HG02610 (cell line): ENCODE results near the gene RPL13.

Experiments
- ATAC-seq: cut with Tn5 transposase; IDR thresholded peaks from one replicate; pipeline ENCODE4 v1.9.1; 2021; ENCODE audit warnings: mild to moderate bottlenecking, moderate library complexity; ENCODE audit not compliant: unreplicated experiment

Gene RPL13

GRCh38 chr16:89560378-89561141, at the start of gene RPL13:
TSS of gene RPL13 (plus strand) at chr16:89560682. CDS start at chr16:89560960, 278 bp downstream.
- peak; percentile 87 for ATAC-seq

GRCh38 chr16:89511374-89511773, 49.1 kb upstream of the RPL13 start:
- ATAC-seq = no peak

GRCh38 chr16:89512453-89512852, 48.0 kb upstream of the RPL13 start:
- no peak for ATAC-seq

GRCh38 chr16:89517128-89517527, 43.4 kb upstream of the RPL13 start:
- no peak for ATAC-seq

- ATAC-seq = no peak
Measured at GRCh38 chr16:89519881-89520280, 40.6 kb upstream of the RPL13 start.

DNA sequence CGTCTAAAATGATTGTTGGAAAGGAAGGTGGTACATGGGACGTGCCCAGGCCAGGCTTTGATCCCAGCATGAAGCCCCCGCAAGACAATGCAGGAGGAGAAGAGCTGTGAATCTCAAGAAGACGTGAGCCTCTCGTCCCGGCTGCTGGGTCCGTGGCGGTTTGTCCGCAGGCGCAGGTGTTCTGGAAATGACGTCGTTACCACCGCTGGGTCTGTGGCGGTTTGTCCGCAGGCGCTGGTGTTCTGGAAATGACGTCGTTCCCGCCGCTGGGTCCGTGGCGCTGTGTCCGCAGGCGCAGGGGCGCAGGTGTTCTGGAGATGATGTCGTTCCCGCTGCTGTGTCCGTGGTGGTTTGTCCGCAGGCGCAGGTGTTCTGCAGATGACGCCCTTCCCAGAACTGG, 38.2 kb upstream of the RPL13 start:
- no peak for ATAC-seq

DNA sequence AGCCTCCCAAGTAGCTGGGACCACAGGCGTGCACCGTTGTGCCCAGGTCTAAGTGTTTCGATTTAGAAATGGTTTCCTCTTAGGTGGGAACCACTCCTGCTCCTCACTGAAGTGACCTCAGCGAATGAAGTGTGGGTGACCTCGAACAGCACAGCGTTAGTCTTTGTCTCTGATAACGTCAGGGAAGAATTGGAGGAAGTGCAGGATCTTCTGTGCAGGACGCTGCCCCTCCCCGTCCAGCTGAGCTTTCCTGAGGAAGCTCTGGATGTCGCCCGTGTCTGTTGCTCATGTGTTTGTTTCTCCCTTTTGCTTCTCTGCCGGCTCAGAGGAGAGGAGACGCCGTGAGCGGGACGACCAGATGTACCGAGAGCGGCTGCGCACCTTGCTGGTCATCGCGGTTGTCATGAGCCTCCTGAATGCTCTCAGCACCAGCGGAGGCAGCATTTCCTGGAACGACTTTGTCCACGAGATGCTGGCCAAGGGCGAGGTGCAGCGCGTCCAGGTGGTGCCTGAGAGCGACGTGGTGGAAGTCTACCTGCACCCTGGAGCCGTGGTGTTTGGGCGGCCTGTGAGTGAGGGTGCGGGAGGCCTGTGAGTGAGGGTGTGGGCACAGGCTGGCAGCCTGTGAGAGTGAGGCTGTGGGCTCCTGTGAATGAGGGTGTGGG, 36.7 kb upstream of the RPL13 start:
- ATAC-seq = no peak

GRCh38 chr16:89525146-89525913, 35.2 kb upstream of the RPL13 start:
- no peak for ATAC-seq

GRCh38 chr16:89529097-89529496, 31.4 kb upstream of the RPL13 start:
- no peak for ATAC-seq

- ATAC-seq = no peak
Measured at GRCh38 chr16:89530401-89531381, 29.8 kb upstream of the RPL13 start.

- ATAC-seq = no peak
Measured at GRCh38 chr16:89531821-89532526, 28.5 kb upstream of the RPL13 start.

DNA sequence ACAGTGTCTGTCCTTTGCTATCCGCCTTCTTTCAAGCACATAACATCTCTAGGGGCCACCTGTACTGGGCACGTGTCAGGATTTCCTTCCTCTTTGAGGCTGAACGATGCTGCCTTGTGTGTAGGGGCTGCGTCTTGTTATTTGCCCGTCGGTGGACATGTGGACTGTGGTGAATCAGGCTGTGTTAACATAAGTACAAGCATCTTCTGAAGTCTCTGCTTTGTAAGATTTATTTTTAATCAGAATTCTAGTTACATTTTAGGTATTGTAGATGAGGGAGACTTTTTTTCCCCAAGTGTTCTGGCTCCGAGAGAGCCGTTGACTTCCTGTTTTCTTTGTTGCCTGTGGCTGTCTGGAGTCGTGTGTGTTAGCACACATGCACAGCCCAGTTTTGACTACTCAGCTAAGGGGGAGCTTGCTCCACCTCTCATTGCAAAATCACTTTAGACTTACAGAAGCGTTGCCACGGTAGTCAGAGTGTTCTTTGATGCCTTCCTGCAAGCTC, 26.2 kb upstream of the RPL13 start:
- no peak for ATAC-seq

DNA sequence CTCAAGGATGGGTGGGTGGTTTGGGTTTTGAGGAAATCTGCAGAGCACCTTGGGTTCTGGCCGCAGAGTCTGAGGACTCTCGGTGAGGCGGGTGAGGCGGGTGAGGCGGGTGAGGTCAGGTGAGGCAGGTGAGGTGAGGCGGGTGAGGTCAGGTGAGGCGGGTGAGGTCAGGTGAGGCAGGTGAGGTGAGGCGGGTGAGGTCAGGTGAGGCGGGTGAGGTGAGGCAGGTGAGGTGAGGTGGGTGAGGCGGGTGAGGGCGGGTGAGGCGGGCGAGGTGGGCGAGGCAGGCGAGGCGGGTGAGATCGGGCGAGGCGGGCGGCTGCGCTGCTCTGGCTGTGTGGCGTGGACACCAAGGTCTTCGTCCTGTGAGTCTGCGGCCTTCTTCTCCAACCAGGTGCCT, 24.1 kb upstream of the RPL13 start:
- ATAC-seq = no peak

DNA sequence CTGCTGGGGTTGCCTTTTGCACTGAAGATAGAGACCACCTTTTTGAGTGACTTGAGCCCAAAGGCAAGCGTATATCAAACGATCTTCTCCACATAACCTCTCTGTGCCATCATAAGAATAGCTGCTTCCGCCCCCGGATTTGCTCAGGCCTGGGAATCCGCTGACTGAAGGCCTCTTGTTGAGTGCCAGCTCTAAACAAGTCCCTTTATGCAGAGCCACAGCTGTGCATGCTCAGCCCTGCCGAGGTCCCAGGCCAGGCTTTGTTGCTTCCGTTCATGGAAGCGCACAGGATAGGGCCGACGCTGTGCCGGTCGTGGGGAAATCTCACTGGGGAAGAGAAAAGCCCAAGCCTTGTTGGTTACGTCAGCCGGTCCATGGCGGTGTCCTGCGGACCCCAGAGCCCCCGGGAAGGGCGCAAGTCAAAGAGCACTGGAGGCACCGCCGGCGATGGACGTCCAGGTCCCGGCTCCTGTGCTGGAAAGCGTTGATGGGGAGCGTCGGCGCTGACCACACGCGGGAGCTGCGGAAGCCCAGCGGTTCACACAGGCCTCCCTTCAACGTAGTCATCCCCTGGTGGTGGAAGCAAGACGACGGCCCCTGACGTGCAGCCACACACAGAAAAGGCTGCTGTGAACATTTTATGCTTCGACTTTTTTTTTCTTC, 23.5 kb upstream of the RPL13 start:
- ATAC-seq = no peak

- ATAC-seq = no peak
Measured at GRCh38 chr16:89537549-89537925, 22.9 kb upstream of the RPL13 start.

DNA sequence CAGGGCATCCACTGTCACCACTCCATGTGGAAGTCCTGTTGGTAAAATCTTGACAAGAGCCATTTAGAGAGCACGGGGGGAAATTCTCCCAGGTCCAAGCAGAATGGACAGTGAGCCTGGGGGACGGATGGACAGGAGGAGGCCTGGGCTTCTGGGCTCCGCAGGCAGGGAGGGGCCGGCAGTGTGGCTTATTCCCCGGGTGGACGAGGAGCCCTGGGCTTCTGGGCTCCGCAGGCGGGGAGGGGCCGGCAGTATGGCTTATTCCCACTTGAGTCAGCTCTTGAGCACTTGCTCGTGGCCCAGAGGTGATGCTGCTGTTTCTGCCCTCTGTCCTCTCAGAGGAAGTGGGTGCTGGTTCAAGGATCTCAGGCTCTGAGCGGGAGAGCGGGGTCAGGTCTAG, 22.2 kb upstream of the RPL13 start:
- ATAC-seq = no peak

- no peak for ATAC-seq
Measured at GRCh38 chr16:89540557-89540956, 19.9 kb upstream of the RPL13 start.

- ATAC-seq = no peak
Measured at GRCh38 chr16:89541792-89542191, 18.7 kb upstream of the RPL13 start.

- no peak for ATAC-seq
Measured at GRCh38 chr16:89544113-89544512, 16.4 kb upstream of the RPL13 start.
